Measurements from ENCODE around the gene DUS1L.

Gene DUS1L

DNA sequence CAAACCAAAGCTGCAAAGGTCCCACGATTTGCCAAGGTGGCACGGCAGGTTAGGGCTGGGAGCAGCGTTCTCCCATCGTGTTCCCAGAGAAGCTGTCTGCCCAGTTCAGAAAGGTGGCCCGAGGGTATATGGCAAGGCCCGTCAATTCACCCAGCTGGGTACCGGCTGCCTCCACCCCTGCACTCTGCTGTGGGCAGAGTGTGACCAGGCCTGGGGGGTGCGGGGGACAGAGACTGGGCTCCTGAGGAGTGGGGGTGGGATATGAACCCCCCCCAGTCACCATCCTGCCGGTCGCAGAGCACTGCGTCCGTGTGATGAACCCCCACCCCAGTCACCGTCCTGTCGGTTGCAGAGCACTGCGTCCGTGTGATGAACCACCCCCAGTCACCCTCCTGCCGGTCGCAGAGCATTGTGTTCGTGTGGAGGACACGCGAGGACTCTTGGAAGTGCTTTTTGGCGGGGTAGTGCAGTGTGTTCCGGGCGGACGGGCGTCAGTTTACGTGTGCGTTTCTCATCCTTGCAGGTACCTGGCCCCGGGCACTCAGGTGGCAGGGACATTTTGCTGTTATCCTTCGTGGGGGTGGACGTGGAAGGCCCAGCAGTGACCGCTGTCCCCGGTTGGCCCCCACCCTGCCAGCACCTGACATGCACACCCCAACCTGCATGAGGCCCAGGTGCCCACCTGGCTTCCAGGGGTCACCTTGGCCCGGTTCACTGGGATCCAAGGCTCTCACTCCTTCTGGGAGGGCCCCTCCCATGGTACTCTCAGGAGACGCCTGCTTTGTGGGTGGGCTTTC lies 35.1 kb upstream of the DUS1L start:
- no peak for DNase-seq (ENCODE audit: low spot score)

DNA sequence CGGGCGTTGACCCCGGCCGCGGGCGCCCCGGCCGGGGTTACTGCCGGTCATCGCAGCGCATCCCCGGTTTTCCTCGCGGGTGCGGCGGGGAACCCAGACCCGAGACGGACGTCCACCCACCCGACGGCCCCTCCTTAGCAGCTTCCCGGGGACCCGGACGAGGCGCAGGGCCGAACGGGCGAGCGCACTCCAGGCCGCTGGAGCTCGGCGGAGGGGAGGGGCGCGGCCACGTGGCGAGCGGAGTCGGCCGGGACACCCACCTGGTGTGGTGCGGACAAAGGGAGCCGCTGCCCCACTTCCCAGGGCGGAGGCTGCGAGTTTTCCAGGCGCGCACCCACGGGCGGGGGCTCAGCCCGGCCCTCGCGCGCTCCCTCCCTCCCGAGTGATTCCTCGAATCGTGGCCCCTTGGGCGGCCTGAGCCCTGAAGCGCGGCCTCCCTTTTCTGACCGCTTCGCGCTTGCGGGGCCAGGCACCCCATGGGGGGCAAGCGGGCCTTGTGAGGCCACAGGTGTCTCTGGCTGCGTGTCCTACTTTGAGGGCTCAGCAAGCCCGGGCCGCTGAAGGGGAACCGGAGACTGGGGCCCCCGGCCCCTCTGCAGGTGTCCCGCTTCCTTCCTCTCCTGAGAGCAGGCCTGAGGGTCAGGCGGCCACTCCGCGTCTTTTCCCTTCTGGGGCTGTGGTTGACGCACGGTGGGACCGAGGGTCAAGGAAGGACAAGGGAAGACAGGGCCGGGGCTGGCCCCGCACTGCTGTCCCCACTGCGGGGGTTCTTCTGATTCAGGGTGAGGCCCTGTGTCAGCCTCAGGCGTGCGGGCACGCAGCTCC lies 33.5 kb upstream of the DUS1L start:
- no peak for DNase-seq (ENCODE audit: low spot score)

DNA sequence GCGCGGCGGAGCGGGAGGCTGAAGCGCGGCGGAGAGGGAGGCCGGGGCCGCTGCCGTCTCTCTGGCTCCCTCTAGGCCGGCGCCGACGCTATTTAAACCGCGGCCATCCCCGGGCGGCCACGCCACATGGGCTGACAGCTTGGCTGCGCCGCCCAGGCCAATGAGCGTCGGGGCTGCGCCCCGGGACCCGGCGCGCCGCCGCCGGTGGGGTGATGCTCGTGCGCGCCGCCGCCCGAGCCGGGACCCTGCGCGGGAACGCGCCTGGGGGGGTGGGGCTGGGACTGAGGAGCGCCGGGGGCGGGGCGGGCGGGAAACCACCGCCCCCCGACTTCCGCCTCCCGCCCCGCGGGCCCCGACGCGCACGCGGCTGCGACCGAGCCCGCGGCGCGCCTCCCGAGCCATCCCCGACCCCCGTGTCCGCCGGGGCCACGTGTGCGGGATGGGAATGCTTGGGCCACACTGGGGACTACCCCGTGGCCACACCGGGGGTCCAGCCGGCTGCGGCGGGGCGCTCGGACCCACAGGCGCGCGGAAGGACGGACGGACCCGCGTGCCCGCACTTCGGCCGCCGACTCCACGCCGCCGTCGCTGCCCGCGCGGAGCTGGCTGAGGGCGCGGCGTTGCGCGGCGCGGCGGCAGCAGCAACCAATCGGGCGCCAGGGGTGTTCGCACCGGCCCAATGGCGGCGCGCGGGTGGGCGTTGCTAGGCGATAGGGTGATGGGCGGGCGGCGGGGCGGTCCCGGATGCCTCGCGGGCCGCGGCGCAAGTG lies 32.8 kb upstream of the DUS1L start, which contains the start of gene FASN:
Gene FASN, minus strand, starts transcription at position 68 of the 770 bp plus-strand sequence. CDS start 1,791 bp downstream, outside the sequence.
- peak; percentile 97 for DNase-seq (ENCODE audit: low spot score)

DNA sequence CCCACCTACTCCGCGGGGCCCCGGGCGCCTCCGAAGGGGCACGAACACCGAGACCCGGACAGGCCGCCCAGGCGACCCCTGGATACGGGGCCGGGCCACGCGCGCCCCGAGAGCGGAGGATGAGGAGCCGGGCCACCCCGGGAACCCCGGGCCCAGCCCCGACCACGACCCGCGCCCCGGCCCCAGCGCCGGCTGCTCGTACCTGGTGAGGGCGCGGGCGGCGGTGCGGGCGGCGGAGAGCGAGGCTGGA lies 32.2 kb upstream of the DUS1L start:
- no peak for DNase-seq (ENCODE audit: low spot score)

DNA sequence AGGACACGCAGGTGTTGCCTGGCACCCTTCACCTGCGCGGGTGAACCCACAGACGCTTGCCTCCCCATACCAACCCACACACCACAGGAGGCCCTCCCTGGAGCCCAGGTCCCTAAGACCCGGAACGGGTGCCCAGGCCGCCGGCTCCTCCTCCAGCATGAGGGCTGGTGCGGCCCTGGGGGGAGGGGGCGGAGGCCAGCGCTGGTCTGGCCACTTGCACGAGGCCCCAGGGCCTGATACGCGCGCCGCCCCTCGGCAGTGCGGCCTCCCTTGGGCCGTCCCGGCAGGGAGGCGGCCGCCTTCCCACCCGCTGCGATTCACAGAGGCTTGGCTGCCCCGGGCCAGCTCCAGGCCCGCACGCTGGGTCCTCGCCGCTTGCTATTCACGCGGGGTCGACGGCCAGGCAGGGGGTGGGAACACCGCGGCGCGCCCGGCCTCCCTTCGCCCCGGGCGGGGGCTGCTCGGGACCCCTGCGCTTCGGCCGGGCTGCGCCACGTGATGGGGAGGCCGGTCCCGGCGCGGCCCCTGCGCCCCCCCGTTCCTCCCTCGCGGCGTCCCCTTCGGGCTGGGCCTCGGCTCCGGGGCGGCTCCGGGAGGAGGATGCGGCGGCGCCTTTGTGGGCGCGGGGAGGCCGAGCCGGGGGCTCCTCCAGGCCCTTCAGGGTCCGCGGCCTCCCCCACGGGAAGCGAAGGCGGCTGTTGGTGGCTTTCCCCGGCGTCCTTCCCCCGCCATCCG lies 31.7 kb upstream of the DUS1L start:
- peak; percentile 48 for DNase-seq (ENCODE audit: low spot score)

DNA sequence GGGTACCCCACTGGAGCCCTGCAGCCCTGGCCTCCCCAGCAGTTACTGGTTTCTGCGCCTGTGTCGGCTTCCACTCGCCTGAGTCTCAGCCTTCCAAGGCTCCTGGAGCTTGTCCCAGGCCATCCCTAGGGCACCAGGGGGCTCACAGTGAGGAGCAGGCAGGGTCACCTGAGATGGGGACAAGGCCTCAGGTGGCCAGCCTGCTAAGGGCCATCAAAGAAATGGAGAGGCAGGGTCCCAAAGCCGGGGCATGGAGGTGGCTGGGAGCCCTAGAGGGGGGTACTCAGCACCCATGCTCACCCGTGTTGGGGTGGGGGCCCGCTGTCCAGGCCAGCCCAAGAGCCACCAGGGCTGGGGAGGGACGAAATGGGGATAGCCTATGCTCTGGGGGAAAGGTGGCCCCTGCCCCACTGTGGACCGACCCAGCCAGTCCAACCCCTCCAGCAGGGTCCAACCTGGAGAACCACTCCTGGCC lies 31.1 kb upstream of the DUS1L start:
- no peak for DNase-seq (ENCODE audit: low spot score)

DNA sequence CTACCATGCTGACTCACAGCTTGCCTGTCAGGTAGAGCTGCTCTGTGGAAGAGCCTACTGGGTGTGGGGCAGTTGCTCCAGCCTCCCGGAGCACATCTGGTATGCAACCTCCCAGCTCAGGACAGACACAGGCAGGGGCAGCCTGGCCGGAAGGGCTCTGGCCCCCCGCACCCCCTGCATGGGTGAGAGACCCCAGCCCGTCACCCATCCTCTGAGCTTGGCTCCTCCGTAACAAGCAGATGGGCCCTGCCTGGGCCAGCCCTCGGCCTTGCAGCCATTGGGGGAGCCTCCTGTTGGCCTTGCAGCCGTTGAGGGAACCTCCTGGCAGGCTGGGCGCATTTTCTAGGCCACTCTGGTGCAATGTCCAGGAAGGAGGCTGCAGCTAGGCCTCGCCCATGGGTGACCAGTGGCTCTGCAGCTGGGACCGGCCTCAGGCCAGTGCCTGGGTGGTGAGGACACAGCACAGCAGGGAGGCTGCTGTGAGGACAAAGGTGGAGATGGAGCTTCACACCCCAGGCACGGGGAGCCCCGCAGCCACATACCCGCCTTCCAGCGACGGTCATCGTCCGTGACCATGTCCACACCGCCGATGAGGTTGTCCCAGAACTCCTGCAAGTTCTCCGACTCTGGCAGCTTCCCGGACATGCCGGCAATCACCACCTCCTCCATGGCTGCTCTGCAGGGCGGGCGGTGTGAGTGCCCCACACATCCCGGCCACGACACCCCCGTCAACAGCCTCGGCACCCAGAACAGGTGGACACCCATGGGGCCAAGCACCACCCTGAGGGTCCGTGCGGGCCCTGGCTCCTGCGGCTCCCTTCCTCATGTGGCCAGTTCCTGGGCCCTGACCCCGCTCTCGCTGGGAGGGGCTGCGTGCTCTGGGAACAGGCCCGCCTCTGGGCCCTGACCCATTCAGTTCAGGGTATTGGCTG lies 30.4 kb upstream of the DUS1L start:
- DNase-seq (ENCODE audit: low spot score): no peak

DNA sequence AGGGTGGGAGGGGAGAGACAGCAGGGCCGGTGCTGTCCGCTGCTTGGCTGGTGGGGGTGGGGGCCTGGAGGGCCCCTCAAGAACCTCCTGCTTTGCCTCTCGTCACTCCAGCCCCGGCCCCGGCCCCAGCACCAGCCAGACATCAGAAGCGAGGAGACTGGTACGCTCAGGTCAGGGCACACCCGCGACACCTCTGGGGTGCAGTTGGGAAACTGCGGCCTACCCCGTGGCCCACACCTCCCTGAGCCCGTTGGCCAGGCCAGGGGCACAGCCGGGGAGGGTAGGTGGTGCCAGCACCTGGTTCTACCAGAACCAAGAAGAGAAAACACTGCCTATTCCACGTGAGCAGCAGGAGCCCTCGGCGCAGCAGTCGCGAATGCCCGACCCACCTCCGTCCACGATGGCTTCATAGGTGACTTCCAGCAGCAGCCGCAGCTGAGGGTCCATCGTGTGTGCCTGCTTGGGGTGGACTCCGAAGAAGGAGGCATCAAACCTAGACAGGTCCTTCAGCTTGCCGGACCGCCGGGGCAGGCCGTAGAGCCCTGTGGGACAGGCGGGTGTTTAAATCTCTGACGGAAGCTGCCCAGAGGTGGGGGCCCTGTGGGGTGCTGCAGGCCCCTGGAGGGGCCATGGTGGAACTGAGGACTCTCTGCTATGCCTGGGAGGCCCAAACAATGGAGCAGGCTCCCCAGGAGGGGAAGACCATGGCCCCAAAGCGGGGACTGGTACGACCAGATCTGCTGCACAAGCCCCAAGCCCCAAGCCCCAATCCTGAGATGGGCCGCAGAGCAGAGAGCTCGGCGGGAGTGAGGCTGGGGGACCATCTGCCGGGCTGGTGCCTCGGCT lies 29.6 kb upstream of the DUS1L start:
- no peak for DNase-seq (ENCODE audit: low spot score)

DNA sequence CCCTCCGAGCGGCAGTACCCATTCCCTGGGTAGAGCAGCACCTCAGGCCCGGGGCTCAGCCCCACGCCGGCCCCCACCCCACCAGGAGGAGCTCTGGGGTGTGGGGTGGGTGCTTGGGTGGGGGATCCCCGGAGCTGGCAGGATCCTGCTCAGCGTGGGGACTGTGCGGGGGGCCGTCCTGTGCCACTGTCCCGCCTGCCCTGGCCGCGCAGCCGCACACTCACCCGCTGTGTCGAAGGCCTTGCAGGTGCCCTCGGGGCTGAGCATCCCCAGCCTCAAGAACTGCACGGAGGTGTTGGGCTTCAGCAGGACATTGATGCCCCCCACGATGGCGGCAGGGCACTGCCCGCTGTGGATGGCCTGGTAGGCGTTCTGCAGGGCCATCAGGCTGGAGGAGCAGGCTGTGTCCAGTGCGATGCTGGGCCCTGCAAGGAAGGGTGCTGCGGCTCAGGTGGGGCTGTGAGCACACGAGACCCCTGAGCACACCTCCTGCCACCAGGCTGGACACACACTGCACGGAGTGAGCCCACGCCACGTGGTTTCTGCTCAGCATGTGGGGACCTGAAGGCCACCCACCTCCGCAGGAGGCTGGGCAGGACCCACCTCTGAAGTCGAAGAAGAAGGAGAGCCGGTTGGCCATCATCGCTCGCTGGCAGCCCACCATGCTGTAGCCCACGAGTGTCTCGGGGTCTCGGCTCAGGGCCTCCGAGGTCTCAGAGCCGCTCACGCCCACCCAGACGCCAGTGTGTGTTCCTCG lies 27.6 kb upstream of the DUS1L start:
- no peak for DNase-seq (ENCODE audit: low spot score)

DNA sequence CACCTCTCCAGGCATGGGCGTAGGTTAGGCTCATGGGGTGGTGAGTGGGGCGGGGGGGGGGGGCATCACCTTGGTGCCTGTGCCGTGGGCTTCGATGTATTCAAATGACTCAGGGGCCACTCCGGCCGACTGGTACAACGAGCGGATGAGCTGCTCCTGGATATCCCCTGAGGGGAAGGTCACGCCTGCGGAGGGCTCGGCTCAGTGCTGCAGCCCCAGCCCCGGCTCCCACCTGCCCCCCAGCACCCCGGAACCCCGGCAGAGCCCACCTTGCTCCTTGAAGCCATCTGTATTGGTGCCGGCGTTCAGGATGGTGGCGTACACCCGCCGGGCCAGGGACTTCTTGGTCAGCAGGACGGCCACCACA lies 27.0 kb upstream of the DUS1L start:
- DNase-seq (ENCODE audit: low spot score): no peak

DNA sequence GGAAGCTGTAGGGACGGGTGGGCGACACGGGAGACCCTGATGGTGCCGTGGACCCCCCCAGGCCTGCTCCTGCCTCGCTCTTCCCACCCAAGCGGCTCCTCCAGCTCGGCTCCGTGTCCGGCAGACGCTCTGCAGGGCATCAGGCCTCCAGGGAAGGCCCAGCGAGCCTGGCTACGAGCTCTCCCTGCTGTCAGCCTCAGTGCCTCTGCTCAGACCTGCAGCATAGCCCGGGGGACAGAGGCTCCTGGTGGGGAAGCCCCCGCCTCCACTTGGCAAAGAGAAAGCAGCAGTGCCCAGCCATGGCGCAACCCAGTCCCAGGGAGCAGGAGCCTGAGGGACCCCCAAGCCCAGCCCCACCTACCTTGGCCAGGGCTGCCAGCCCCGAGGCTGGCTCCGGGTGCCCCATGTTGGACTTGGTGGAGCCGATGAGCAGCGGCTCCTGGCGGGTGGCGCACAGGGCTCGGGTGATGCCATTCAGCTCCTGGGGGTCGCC lies 26.5 kb upstream of the DUS1L start:
- DNase-seq (ENCODE audit: low spot score): no peak

DNA sequence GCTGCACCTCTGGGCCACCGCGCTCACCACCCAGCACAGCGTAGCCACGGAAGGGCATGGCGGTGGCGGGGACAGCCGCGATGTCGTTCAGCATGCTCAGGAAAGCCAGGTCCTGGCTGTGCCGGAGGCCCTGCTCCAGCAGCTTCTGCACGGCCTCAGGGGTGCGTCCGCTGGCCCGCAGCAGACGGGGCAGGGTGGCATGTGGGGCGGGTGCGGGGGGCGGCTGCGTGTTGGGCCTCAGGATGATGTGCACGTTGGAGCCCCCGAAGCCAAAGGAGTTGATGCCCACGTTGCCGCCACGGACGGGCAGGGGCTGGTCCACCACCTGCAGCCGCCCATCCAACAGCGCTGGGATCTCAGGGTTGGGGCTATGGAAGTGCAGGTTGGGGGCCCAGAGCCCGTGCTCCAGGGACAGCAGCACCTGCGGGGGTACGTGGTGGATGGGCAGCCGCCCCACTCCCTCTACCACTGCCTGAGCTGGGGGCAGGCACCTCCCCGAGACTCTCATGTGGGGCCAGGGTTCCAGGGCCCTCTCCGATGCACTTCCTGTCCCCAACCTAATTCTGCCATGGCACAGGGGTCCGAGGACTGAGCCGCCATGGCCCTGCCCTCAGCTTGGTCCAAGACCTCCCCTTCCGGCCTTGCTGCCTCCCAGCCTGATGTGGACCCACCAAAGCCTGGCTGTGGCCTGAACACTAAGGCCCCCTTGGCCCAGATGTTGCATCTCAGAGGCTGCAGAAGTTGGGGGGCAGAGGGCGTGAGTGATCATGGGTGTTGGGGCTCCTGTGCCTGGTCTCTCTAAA lies 25.9 kb upstream of the DUS1L start:
- no peak for DNase-seq (ENCODE audit: low spot score)

DNA sequence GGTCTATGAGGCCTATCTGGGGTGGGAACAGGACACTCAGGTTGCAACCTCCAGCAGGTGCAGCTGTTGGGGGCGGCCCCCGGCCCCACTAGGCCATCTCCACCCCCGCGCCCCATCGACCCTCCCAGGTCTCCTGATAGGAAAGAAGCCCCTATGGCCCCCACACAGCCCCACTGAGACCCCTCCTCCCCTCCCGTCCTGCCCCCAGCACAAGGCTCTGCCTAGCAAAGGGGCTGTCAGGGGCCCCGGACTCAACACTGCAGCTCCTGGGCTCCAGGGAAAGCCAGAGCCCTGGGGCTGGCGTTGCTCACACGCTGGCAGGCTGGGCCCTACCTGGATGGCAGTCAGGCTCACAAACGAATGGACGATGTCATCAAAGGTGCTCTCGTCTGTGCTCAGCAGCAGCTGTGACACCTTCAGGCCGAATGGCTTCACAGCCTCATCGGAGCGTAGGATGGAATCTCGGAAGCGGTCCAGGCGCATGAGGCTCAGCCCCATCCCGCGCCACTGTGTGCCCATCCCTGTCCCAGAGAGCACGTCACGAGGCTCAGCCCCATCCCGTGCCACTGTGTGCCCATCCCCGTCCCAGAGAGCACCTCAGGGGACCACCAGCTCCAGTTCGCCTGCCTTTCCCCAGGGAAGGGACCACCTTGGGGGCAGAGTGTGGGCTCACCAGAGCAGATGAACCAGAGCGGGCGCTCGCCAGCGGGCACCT lies 25.1 kb upstream of the DUS1L start:
- no peak for DNase-seq (ENCODE audit: low spot score)

DNA sequence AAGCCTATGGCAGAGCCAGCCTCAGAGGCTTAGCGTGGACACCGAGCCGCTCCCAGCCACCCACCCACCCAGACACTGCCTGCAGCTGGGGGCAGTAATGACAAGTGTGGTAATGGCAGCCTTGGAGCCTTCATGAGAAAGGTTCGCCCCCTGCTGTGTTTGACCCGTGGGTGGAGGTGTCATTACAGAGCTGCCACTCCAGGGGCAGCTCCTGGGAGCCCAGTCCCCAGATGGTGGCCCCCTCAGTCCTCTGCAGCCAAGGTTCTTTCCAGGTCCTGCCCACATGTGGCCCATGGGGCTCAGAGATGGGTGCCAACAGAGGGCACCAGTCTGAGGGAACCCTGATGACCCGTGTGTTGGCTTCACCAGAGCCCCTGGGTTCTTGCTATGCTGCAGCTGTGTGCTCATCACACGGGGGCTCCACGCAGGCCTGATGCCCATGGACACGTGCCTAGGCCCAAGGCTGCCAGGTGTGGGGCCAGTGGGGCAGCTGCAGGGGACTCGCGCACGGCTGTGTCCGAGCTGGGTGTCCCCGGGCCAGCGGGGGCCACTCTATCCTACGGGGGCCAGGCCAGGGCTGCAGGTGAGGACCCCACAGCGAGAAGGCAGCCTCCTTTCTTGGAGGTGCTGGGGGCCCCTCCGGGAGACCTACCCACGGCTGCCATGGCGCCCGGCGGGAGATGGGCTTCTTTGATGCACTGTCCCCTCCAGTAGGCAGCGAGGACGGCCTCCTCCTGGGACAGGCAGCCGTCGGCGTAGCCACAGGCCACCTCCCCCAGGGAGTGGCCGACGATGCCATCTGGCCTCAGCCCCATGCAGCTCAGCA lies 24.3 kb upstream of the DUS1L start:
- DNase-seq (ENCODE audit: low spot score): no peak

DNA sequence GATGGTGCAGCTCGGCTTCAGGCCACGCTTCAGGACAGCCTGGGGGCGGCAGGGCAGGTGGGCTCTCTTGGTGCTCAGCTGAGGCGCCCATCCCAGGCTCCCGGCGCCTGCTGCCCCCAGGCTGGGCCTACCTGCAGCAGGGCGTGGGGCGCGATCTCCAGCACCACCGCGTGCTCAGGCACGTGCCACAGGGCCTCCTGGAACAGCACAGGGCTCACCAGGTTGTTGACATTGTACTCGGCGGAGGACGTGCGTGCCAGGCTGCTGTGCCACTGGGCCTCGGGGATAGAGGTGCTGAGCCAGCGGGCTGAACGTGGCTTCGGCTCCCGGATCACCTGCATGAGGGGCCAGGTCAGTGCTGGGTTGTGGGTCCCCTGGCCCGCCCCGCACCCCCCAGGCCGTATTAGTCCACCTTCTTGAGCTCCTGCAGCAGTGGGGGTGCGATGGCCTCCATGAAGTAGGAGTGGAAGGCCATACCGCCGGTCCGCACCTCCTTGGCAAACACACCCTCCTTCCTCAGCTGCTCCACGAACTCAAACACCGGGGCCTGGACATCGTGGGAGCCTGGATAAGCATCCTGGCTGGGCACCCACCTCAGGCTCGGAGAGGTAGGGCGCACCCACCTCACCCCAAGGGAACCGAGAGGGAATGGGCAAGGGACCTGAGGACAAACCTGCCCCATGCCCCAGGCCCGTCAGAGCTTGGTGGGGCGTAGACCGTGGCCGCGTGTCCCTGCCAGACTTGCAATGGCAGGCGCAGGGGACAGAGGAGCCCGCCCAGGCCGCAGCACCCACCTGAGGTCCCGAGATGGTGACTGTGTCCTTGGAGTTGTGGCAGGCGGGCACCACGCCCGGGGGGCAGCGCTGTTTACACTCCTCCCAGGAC lies 23.5 kb upstream of the DUS1L start:
- no peak for DNase-seq (ENCODE audit: low spot score)
